ENCODE results near the gene PPP1R12A. TPM values are rescaled to one million over a fixed set of nuclear protein-coding genes. Genes with fewer than 3 reads are reported as not detected.

The PPP1R12A gene
- total and polyA plus RNA-seq, 9 of the 15 experiments (the other 6 are each of a cell fraction or from before 2014, with no cell fraction given) = 26.4 to 119 (median 53.3) TPM

- DNase-seq (ENCODE audit: extremely low read depth in 1 of 4, low spot score in 3 of 4) = no peak
- Histone ChIP-seq H3K79me2 (ENCODE audit: control insufficient read depth, insufficient read depth, low read length) (peaks cover 72% of the 10 kb centered on the region), H3K9me1 (ENCODE audit: control insufficient read depth, insufficient read depth, low read length) (no peaks in the 10 kb centered on the region), H3K4me2 (ENCODE audit: insufficient read depth, low read length) (no peak overlapping the region), H4K20me1 (replicated peaks; ENCODE audit: control insufficient read depth, insufficient read depth, low read length) (no peaks in the 10 kb centered on the region), H3K9me3 (replicated peaks; ENCODE audit: control insufficient read depth, insufficient read depth, low read depth, low read length) (peaks cover 16% of the 10 kb centered on the region), H3K4me1 (replicated peaks in 1 of 2; ENCODE audit: control insufficient read depth in 2 of 2, insufficient read depth in 2 of 2, low read length in 2 of 2) (peaks cover 0 to 4% of the 10 kb centered on the region in 2 experiments; a peak in 2 of 5 replicates), H2AFZ (ENCODE audit: low read depth, low read length) (no peak overlapping the region), H3K27me3 (ENCODE audit: control insufficient read depth in 2 of 2, insufficient read depth in 2 of 2, low read length in 2 of 2) (no peaks in the 10 kb centered on the region), H3K4me3 (no peak overlapping the region), H3K36me3 (ENCODE audit: control insufficient read depth, insufficient read depth, low read length) (peaks cover 58% of the 10 kb centered on the region), H3K27ac (ENCODE audit: extremely low read depth, low read depth, low read length) (no peak overlapping the region), H3K9ac (ENCODE audit: insufficient read depth in 1 of 2, low read depth in 2 of 2, low read length in 2 of 2) (no peak overlapping the region)
- in situ Hi-C loops (cut with MboI) (no loop called here), intact Hi-C loops (cut with micrococcal nuclease) (no loop called here)
- POLR2A ChIA-PET = no interaction called here
- 96% methylated on average over 4 of the region's 4 CpGs for WGBS (ENCODE audit: insufficient coverage, low coverage, missing lambda C conversion rate)
- FAIRE-seq = no peak
- BruUV-seq (replicated peaks) = no TSS peak
- ATAC-seq = no peak
- CTCF ChIA-PET (ENCODE audit: low intra/inter-chr PET ratio) = interaction anchor here (0.6 kb wide), 1 partner anchor 19 kb away, joined by 4 read pairs; no protein-coding TSS in a partner anchor
- TF ChIP-seq TSHZ1 (CRISPR knock-in tag; IDR thresholded peaks at IDR 0.05) (no peak), HDAC1 (IDR thresholded peaks at IDR 0.05) (no peak), GATAD2B (IDR thresholded peaks at IDR 0.05; ENCODE audit: borderline replicate concordance) (no peak), ZFX (CRISPR knock-in tag; IDR thresholded peaks at IDR 0.05) (no peak), PHF8 (IDR thresholded peaks at IDR 0.05; ENCODE audit: borderline replicate concordance, low read length) (no peak), ZFP36 (IDR thresholded peaks at IDR 0.05; ENCODE audit: low read depth, low read length, partially characterized antibody) (no peak), NFYB (IDR thresholded peaks at IDR 0.05; ENCODE audit: extremely low read depth, insufficient read length) (no peak), TARDBP (IDR thresholded peaks at IDR 0.05) (no peak), CTBP1 (IDR thresholded peaks at IDR 0.05; ENCODE audit: borderline replicate concordance) (no peak), ZBTB17 (CRISPR knock-in tag; IDR thresholded peaks at IDR 0.05) (no peak), ZNF449 (CRISPR knock-in tag; IDR thresholded peaks at IDR 0.05) (no peak), AFF1 (IDR thresholded peaks at IDR 0.05; ENCODE audit: low read depth in 1 of 2, partially characterized antibody in 2 of 2) (no peak), ZNF644 (tag; IDR thresholded peaks at IDR 0.05; ENCODE audit: low read depth) (no peak)
Measured at GRCh38 chr12:79841248-79841877, 93.5 kb downstream of the PPP1R12A start.

Measured in K562 (cell line).